Colonic mucosa (tissue), 4 donors: ENCODE results near the gene PPP3R1. TPM values are rescaled to one million over a fixed set of nuclear protein-coding genes. Genes with fewer than 3 reads are reported as not detected.

Source experiments
- DNase-seq: peaks from one replicate; pipeline ENCODE4 v3.0.0-alpha.2; 2020
- H3K27ac ChIP-seq: fragments of 200-600 bp; one replicate; pipeline ENCODE4 v1.8.0; 2021
- H3K27me3 ChIP-seq: fragments of 200-600 bp; one replicate; pipeline ENCODE4 v1.8.0; 2021
- H3K36me3 ChIP-seq: fragments of 200-600 bp; one replicate; pipeline ENCODE4 v1.8.0; 2021
- H3K4me1 ChIP-seq: fragments of 200-600 bp; one replicate; pipeline ENCODE4 v1.8.0; 2021; ENCODE audit warnings: mild to moderate bottlenecking
- H3K4me3 ChIP-seq: fragments of 200-600 bp; one replicate; pipeline ENCODE4 v1.8.0; 2021
- H3K9ac ChIP-seq, 2 donors: one replicate each; pipeline ENCODE4 v1.7.0; 2013; ENCODE audit warnings: control low read depth in 2 of 2, low read depth in 2 of 2, low read length in 2 of 2
- H3K9me3 ChIP-seq: fragments of 200-600 bp; one replicate; pipeline ENCODE4 v1.8.0; 2021
- intact Hi-C: fragments of 100-400 bp; cut with DNase I; formaldehyde crosslinking; loops from one replicate; pipeline ENCODE4 v1.14.1; 2022
- total RNA-seq, 2 donors: library from RNA; stranded (reverse); fragmentation: NEBNext Ultra II Directional in 1 of 2; extraction: Animal tissue kit (Norgen Biotek cat#: 25700) in 1 of 2; gene quantifications; one replicate each; pipeline ENCODE4 v1.2.1, GENCODE V29; 2021
- TF ChIP-seq, protein P1 (sequence below): fragments of 200-600 bp; IDR thresholded peaks from one replicate; pipeline ENCODE4 v1.8.0; 2022; ENCODE audit warnings: antibody characterized with exemption, mild to moderate bottlenecking
- donor health status: healthy.
- donor health status: DM: no; HTN: no; CAD: no.
- donor health status: DM: no; HTN: no; CAD: no.

Gene PPP3R1
- total RNA-seq, 2 donors from 2014 or later = 45.1 to 67.8 TPM

DNA sequence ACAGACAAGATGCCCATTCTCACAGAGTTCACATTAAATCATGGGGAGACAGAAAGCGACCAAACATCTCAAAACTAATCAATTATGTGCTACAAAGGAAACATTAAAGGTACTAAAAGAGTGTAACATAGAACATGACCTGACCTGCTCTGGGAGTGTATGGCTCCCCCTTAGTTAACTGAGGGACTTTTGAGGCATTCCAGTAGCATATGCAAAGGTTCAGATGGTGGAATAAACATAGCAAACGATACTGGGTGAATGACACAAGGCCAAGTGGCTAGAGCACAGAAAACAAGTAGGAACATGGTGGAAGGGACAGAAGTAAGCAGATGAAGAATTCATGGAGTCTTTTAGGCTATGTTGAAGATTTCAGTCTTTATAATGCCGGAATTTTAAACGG is 11.9 kb downstream of the PPP3R1 start:
- intact Hi-C loops = loop anchor here (10.0 kb wide), 1 partner anchor 46 kb away; no protein-coding TSS in a partner anchor
- H3K9ac ChIP-seq = no peak overlapping the region
- no peak overlapping the region for H3K4me3 ChIP-seq
- H3K4me1 ChIP-seq = no peaks in the 10 kb centered on the region
- H3K27ac ChIP-seq = no peak overlapping the region
- no peak for DNase-seq
- H3K36me3 ChIP-seq = no peaks in the 10 kb centered on the region
- no peaks in the 10 kb centered on the region for H3K27me3 ChIP-seq
- H3K9me3 ChIP-seq = no peaks in the 10 kb centered on the region
- TF ChIP-seq, protein P1, sequence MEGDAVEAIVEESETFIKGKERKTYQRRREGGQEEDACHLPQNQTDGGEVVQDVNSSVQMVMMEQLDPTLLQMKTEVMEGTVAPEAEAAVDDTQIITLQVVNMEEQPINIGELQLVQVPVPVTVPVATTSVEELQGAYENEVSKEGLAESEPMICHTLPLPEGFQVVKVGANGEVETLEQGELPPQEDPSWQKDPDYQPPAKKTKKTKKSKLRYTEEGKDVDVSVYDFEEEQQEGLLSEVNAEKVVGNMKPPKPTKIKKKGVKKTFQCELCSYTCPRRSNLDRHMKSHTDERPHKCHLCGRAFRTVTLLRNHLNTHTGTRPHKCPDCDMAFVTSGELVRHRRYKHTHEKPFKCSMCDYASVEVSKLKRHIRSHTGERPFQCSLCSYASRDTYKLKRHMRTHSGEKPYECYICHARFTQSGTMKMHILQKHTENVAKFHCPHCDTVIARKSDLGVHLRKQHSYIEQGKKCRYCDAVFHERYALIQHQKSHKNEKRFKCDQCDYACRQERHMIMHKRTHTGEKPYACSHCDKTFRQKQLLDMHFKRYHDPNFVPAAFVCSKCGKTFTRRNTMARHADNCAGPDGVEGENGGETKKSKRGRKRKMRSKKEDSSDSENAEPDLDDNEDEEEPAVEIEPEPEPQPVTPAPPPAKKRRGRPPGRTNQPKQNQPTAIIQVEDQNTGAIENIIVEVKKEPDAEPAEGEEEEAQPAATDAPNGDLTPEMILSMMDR = no peak

DNA sequence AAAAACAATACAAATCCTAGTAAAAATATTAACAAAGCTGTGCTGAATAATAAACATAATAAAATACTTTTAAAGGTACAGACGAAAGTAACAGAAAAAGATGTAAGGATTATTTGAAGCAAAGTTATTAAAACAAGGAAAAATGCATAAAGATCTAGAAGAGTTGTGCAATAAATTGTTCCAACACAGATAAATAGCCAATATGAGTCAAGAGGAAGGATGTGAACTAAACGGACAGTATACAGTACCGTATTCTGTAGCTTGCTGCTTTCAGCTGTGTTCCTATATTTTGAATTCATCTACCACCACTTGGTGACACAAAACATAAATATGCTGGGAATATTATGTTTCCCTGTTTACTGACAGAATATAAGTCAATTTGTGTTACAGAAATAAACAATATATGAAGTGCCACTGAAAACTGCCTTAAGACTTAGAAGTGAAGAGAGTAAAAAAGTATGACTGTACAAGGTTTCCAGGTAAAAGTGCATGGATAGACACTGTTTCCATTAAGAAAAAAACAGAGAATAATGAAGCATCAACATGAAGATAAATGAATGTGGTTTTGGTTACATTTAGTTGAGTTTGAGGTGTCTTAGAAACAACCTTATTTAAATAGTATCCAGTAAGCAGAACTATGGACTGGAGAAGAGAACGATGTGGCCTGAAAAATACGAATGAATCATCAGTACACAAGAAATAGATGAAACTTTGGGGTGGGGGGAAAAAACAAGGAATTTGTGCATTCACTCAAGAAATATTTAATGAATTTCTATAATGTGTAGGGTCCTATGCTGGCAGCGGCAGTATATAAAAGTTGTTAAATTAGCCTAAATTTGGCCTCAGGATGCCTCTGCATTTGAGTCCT is 13.1 kb downstream of the PPP3R1 start:
- no peak overlapping the region for H3K4me3 ChIP-seq
- no peak for DNase-seq
- no peaks in the 10 kb centered on the region for H3K9me3 ChIP-seq
- H3K4me1 ChIP-seq = no peaks in the 10 kb centered on the region
- H3K9ac ChIP-seq = no peak overlapping the region
- no peaks in the 10 kb centered on the region for H3K27me3 ChIP-seq
- intact Hi-C loops = no loop called here
- no peaks in the 10 kb centered on the region for H3K36me3 ChIP-seq
- no peak overlapping the region for H3K27ac ChIP-seq
- TF ChIP-seq, protein P1 = no peak

DNA sequence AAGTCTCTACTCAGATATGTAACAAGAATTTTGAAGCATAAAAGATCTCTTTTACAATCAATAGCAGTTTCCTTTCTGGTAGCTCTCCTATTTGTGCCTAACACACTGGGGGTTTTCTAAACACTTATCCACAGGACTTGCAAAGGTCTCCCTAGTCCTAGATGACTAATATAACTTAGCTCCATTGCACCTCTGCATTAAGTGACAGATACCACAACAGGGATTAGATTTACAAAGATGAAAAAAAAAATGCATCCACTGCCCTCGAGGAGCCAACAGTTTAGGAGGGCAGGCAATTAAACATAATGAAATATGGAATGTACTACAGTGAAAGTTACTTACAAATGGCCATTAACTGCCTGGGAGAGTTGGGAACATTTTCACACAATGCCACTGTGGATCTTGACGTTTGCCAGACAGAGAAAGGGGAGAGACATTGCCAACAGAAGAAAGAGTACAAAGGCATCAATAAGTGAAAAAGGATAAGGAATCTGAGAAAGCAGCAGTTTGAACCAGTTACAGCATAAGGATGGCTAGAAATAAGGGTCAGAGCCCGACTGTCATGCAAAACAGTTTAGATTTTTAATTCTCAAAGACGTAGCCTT is 14.3 kb downstream of the PPP3R1 start:
- no peak for DNase-seq
- TF ChIP-seq, protein P1 = no peak
- no peaks in the 10 kb centered on the region for H3K9me3 ChIP-seq
- H3K27me3 ChIP-seq = no peaks in the 10 kb centered on the region
- H3K9ac ChIP-seq = no peak overlapping the region
- no peak overlapping the region for H3K4me3 ChIP-seq
- no peak overlapping the region for H3K27ac ChIP-seq
- no peaks in the 10 kb centered on the region for H3K4me1 ChIP-seq
- intact Hi-C loops = no loop called here
- H3K36me3 ChIP-seq = no peaks in the 10 kb centered on the region

DNA sequence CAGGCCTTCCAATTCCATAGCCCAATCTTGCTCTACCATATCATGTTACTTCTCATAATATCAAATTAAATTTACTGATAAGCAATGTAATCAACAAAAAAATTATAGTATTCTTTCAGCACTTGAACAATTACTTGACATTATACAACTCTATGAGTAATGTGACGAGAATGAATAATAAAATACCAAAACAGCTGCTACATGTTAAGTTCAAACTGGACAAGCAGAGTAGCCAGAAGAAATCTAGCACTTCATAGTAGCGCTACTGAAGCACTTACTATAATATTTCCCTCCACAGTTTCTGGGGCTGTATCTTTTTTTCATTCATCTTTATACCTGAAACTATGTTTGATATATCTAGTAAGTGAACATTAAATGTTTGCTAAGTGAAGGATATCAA is 14.9 kb downstream of the PPP3R1 start:
- Histone ChIP-seq H3K9ac (no peak overlapping the region), H3K36me3 (no peaks in the 10 kb centered on the region), H3K9me3 (no peaks in the 10 kb centered on the region), H3K27ac (no peak overlapping the region), H3K4me3 (no peak overlapping the region), H3K27me3 (no peaks in the 10 kb centered on the region), H3K4me1 (no peaks in the 10 kb centered on the region)
- no peak for DNase-seq
- intact Hi-C loops = no loop called here
- TF ChIP-seq, protein P1 = no peak

DNA sequence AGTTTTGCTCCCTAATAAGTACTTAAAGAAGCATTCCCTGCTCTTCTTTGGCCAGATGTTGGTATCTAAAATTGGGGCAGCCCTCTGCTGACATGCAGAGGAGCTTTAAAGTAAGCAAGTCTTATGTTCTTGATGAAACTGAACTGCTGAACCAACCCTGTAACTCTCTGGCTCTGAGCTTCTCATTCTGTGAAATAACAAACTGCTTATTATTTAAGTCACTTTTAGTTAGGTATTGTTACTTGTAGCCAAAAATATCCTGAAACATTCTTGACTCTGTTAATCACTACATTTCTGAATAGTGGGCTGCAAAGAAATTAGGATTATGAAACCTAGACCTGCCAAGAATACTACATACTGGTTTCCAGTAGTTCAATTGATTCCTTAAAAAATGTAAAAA is 15.5 kb downstream of the PPP3R1 start:
- no peak overlapping the region for H3K4me3 ChIP-seq
- no peaks in the 10 kb centered on the region for H3K27me3 ChIP-seq
- H3K27ac ChIP-seq = no peak overlapping the region
- intact Hi-C loops = no loop called here
- no peak for DNase-seq
- H3K9ac ChIP-seq = no peak overlapping the region
- H3K9me3 ChIP-seq = no peaks in the 10 kb centered on the region
- TF ChIP-seq, protein P1 = no peak
- no peaks in the 10 kb centered on the region for H3K4me1 ChIP-seq
- no peaks in the 10 kb centered on the region for H3K36me3 ChIP-seq
